Astrocyte (in vitro differentiated cells and primary cell): ENCODE results near the gene DGCR2. TPM values are rescaled to one million over a fixed set of nuclear protein-coding genes. Genes with fewer than 3 reads are reported as not detected.

Source experiments
- DNase-seq: peaks from one replicate; pipeline ENCODE4 v3.0.0-alpha.2; 2010; ENCODE audit warnings: low read depth
- FAIRE-seq: peaks from 2 replicates; lab custom pipeline; 2011; peaks lifted over from hg19 to GRCh38; lab: Jason Lieb, UNC
- H2AFZ ChIP-seq: 2 replicates; pipeline ENCODE4 v1.6.0; 2012; ENCODE audit warnings: low read depth, low read length, inconsistent platforms
- H3K27ac ChIP-seq: 2 replicates; pipeline ENCODE4 v1.5.1; 2011; ENCODE audit warnings: low read depth, low read length, inconsistent platforms
- H3K27me3 ChIP-seq: 2 replicates; pipeline ENCODE4 v1.6.0; 2011; ENCODE audit warnings: low read length, inconsistent platforms; ENCODE audit not compliant: insufficient read depth
- H3K36me3 ChIP-seq: 2 replicates; pipeline ENCODE4 v1.5.1; 2011; ENCODE audit warnings: low read length, inconsistent platforms; ENCODE audit not compliant: insufficient read depth
- H3K4me1 ChIP-seq: 2 replicates; pipeline ENCODE4 v1.5.1; 2011; ENCODE audit warnings: low read length, inconsistent platforms; ENCODE audit not compliant: insufficient read depth
- H3K4me2 ChIP-seq: 2 replicates; pipeline ENCODE4 v1.6.0; 2012; ENCODE audit warnings: low read length, inconsistent platforms
- H3K4me3 ChIP-seq: 2 replicates; pipeline ENCODE4 v1.5.1; 2011; ENCODE audit warnings: low read depth, mild to moderate bottlenecking, low read length, inconsistent platforms; ENCODE audit not compliant: insufficient read depth
- H3K79me2 ChIP-seq: 2 replicates; pipeline ENCODE4 v1.6.0; 2012; ENCODE audit warnings: mild to moderate bottlenecking, low read length, inconsistent platforms; ENCODE audit not compliant: insufficient read depth
- H3K9ac ChIP-seq: 2 replicates; pipeline ENCODE4 v1.6.0; 2012; ENCODE audit warnings: mild to moderate bottlenecking, low read length, inconsistent platforms
- H3K9me3 ChIP-seq: 2 replicates; pipeline ENCODE4 v1.5.1; 2012; ENCODE audit warnings: low read depth, mild to moderate bottlenecking, low read length, inconsistent platforms; ENCODE audit not compliant: insufficient read depth
- H4K20me1 ChIP-seq: 2 replicates; pipeline ENCODE4 v1.6.0; 2012; ENCODE audit warnings: low read length, inconsistent platforms; ENCODE audit not compliant: insufficient read depth
- H3K27ac Mint-ChIP-seq: one replicate; pipeline ENCODE4 v1.8.0; 2021; ENCODE audit warnings: mild to moderate bottlenecking, mixed read lengths; ENCODE audit not compliant: unreplicated experiment
- H3K27me3 Mint-ChIP-seq: one replicate; pipeline ENCODE4 v1.8.0; 2021; ENCODE audit warnings: low read depth, mixed read lengths; ENCODE audit not compliant: unreplicated experiment
- H3K36me3 Mint-ChIP-seq: one replicate; pipeline ENCODE4 v1.8.0; 2021; ENCODE audit warnings: low read depth, mixed read lengths; ENCODE audit not compliant: unreplicated experiment
- H3K4me1 Mint-ChIP-seq: one replicate; pipeline ENCODE4 v1.8.0; 2021; ENCODE audit warnings: low read depth, mixed read lengths; ENCODE audit not compliant: unreplicated experiment
- H3K4me3 Mint-ChIP-seq: one replicate; pipeline ENCODE4 v1.8.0; 2021; ENCODE audit warnings: mild to moderate bottlenecking, moderate library complexity, mixed read lengths; ENCODE audit not compliant: unreplicated experiment
- H3K9me3 Mint-ChIP-seq: one replicate; pipeline ENCODE4 v1.8.0; 2021; ENCODE audit warnings: mild to moderate bottlenecking, mixed read lengths; ENCODE audit not compliant: unreplicated experiment
- EZH2 ChIP-seq: IDR thresholded peaks from 2 replicates; pipeline ENCODE4 v1.6.1; 2012; ENCODE audit warnings: mild to moderate bottlenecking, low read length, inconsistent platforms; ENCODE audit not compliant: insufficient read depth
- total RNA-seq: library from RNA; stranded (reverse); gene quantifications from 2 replicates; pipeline ENCODE4 v1.2.1, GENCODE V29; 2021
- TF ChIP-seq, protein P1 (sequence below): IDR thresholded peaks from 2 replicates; pipeline ENCODE4 v1.5.1; 2011; ENCODE audit warnings: low read depth, mild to moderate bottlenecking, inconsistent platforms, low read length, moderate library complexity; ENCODE audit not compliant: insufficient read depth

Gene DGCR2
- total RNA-seq, 1 donor from 2014 or later = 49.4 TPM

- H3K36me3 Mint-ChIP-seq = peaks cover 24% of the 10 kb centered on the region
- H3K27ac ChIP-seq = no peak overlapping the region
- no peak for DNase-seq
Measured at GRCh38 chr22:19134176-19134831, 12.1 kb upstream of the DGCR2 start.

DNA sequence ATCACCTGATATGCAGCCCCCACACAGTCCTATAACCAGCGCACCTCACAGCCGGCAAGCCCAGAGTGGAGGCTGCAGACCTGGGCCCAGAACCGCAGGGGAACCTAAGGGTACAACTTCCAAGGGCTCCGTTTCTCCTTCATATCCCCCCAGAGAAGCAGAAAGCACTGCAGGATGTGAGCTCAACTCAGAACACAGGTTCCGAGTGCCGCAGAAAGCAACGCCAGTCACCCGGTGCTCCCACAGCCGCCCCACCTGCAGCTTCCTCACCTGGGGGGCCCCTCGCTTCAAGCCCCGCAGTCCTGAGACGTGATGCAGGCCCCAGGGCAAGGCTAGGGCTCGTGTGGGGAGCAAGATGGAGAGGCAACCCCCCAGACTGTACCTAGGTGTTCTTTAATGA is 11.3 kb upstream of the DGCR2 start:
- Mint-ChIP-seq H3K27me3 (peaks cover 4% of the 10 kb centered on the region), H3K36me3 (peaks cover 26% of the 10 kb centered on the region), H3K9me3 (no peaks in the 10 kb centered on the region), H3K4me3 (no peak overlapping the region), H3K4me1 (no peaks in the 10 kb centered on the region), H3K27ac (no peak overlapping the region)
- no peak overlapping the region for H2AFZ ChIP-seq
- H3K4me2 ChIP-seq = no peak overlapping the region
- TF ChIP-seq, protein P1, sequence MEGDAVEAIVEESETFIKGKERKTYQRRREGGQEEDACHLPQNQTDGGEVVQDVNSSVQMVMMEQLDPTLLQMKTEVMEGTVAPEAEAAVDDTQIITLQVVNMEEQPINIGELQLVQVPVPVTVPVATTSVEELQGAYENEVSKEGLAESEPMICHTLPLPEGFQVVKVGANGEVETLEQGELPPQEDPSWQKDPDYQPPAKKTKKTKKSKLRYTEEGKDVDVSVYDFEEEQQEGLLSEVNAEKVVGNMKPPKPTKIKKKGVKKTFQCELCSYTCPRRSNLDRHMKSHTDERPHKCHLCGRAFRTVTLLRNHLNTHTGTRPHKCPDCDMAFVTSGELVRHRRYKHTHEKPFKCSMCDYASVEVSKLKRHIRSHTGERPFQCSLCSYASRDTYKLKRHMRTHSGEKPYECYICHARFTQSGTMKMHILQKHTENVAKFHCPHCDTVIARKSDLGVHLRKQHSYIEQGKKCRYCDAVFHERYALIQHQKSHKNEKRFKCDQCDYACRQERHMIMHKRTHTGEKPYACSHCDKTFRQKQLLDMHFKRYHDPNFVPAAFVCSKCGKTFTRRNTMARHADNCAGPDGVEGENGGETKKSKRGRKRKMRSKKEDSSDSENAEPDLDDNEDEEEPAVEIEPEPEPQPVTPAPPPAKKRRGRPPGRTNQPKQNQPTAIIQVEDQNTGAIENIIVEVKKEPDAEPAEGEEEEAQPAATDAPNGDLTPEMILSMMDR = no peak
- no peak for TF ChIP-seq EZH2
- no peaks in the 10 kb centered on the region for H3K27me3 ChIP-seq
- no peaks in the 10 kb centered on the region for H3K4me1 ChIP-seq
- DNase-seq = no peak
- peaks cover 20% of the 10 kb centered on the region for H4K20me1 ChIP-seq
- FAIRE-seq = no peak
- no peak overlapping the region for H3K9ac ChIP-seq
- no peak overlapping the region for H3K27ac ChIP-seq
- no peaks in the 10 kb centered on the region for H3K79me2 ChIP-seq
- H3K36me3 ChIP-seq = peaks cover 19% of the 10 kb centered on the region
- no peaks in the 10 kb centered on the region for H3K9me3 ChIP-seq
- H3K4me3 ChIP-seq = no peak overlapping the region

More at GRCh38 chr22:19134176-19134831, 12.1 kb upstream of the DGCR2 start:
- no peak overlapping the region for H2AFZ ChIP-seq
- H3K4me3 ChIP-seq = no peak overlapping the region
- no peaks in the 10 kb centered on the region for H3K9me3 Mint-ChIP-seq
- H3K36me3 ChIP-seq = peaks cover 21% of the 10 kb centered on the region
- no peaks in the 10 kb centered on the region for H3K27me3 ChIP-seq
- H3K4me3 Mint-ChIP-seq = no peak overlapping the region
- H3K79me2 ChIP-seq = no peaks in the 10 kb centered on the region
- H3K9ac ChIP-seq = no peak overlapping the region
- no peak for TF ChIP-seq EZH2
- TF ChIP-seq, protein P1 = no peak
- H3K4me1 Mint-ChIP-seq = no peaks in the 10 kb centered on the region
- H3K9me3 ChIP-seq = no peaks in the 10 kb centered on the region
- no peak for FAIRE-seq
- H3K27me3 Mint-ChIP-seq = no peaks in the 10 kb centered on the region
- no peak overlapping the region for H3K4me2 ChIP-seq
- no peak overlapping the region for H3K27ac Mint-ChIP-seq
- H4K20me1 ChIP-seq = peaks cover 21% of the 10 kb centered on the region
- no peaks in the 10 kb centered on the region for H3K4me1 ChIP-seq

- H3K27me3 Mint-ChIP-seq = peaks cover 7% of the 10 kb centered on the region
- H3K27ac Mint-ChIP-seq = no peak overlapping the region
- no peak overlapping the region for H3K9ac ChIP-seq
- peaks cover 19% of the 10 kb centered on the region for H3K36me3 ChIP-seq
- no peaks in the 10 kb centered on the region for H3K4me1 Mint-ChIP-seq
- no peaks in the 10 kb centered on the region for H3K4me1 ChIP-seq
- H4K20me1 ChIP-seq = peaks cover 19% of the 10 kb centered on the region
- peaks cover 26% of the 10 kb centered on the region for H3K36me3 Mint-ChIP-seq
- no peak overlapping the region for H3K4me3 ChIP-seq
- DNase-seq = no peak
- no peak for FAIRE-seq
- H2AFZ ChIP-seq = no peak overlapping the region
- no peak overlapping the region for H3K4me3 Mint-ChIP-seq
- no peaks in the 10 kb centered on the region for H3K27me3 ChIP-seq
- H3K79me2 ChIP-seq = no peaks in the 10 kb centered on the region
- H3K4me2 ChIP-seq = no peak overlapping the region
- no peaks in the 10 kb centered on the region for H3K9me3 Mint-ChIP-seq
- TF ChIP-seq, protein P1 = no peak
- no peak for TF ChIP-seq EZH2
- no peaks in the 10 kb centered on the region for H3K9me3 ChIP-seq
- H3K27ac ChIP-seq = no peak overlapping the region
Measured at GRCh38 chr22:19132693-19133400, 10.6 kb upstream of the DGCR2 start.
